ENCODE data around the gene LOXL1.

Gene LOXL1

DNA sequence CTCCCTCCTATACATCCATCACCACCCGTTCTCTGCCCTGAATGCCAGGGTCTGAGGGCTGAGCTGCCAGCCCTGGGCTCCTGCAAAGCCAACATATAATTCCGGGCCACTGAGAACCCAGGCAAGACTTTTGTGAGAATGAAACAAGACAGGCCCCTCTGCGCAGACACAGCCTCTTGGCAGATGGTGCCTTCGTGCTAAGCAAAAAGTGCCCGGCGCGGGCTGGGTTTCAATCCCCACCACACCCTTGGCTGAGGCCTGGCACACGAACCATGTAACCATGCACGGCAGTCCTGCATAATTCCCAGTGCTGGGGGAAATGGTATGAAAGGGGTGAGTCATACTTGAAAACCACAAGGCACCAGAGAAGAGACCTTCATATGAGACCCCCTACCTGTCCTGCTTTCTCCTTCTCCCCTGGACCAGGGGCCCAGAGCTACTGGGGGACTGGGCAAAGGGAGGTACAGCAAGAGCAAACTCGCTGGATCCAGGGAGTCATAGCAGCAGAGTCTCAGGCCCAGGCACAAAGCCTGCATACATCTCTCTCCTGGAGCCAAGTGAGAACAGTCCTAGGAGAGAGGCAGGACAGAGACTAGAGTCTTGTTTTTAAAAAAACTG, 26.1 kb upstream of the LOXL1 start:
- DNase-seq: no peak

DNA sequence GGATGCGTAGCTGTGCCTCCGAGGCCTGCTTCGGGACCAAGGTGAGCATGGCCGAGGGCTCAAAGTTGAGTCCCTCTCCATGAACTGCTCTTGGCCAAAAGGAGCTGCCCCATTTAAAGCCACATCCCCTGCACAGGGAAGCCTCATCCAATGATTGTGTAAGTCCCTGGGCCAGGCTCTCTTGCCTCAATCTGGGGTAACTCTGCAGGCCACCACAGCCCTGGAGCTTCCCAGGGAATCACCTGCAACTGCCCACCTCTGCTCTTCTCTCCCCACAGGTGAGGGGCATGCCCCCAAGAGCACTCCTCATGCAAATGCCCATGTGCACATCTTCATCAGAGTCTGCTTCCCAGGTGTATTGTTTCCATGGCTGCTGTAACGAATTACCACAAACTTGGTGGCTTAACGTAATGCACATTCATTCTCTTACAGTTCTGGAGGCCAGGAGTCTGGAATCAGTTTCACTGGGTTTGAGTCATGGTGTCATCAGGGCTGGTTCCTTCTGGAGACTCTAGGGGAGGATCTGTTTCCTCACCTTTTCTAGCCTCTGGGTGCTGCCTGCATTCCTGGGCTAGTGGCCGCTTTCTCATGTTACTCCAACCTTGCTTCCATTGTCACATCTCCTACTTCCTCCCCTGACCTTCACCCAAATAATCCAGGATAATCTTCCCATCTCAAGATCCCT, 25.0 kb upstream of the LOXL1 start:
- DNase-seq: no peak

DNA sequence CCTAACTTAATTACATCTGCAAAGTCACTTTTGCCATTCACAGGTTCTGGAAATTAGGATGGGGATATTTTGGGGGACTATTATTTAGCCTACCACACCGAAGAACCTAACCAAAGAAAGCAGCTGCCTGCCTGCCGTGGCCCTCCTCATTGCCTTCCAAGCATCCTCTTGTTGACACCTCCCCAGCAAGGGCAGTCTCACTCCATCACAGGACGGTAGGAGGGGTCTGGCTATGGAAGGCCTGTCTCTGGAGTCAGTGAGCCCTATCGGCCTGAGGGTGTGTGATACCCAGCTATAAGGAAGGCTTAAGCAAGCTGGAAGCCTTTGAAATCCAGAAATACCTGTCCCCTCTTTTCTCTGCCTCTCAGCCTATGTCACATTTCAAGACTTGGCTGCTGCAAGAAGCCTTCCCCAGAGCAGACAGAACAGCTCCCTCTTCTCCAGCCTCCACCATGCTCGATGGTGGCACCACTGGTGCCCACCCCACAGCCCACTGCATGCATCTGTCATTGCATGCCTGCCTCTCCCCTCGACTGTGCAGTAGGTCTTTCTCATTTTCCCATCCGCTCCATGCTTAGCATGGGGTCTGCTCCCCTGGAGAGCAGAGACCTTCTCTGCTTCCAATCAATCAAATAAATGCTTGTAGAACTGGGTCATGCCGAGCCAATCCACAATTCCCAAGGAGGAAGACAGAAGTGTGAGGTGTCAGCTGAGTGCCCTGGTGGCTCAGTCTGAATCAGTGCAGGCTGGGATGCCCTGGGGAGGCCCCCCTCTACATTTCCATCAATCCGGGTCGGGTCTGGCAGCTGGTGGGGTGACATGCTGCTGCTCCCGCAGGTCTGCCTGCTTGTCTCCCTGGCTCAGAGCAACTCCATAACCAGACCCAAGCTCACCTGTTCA, 23.9 kb upstream of the LOXL1 start:
- no peak for DNase-seq

DNA sequence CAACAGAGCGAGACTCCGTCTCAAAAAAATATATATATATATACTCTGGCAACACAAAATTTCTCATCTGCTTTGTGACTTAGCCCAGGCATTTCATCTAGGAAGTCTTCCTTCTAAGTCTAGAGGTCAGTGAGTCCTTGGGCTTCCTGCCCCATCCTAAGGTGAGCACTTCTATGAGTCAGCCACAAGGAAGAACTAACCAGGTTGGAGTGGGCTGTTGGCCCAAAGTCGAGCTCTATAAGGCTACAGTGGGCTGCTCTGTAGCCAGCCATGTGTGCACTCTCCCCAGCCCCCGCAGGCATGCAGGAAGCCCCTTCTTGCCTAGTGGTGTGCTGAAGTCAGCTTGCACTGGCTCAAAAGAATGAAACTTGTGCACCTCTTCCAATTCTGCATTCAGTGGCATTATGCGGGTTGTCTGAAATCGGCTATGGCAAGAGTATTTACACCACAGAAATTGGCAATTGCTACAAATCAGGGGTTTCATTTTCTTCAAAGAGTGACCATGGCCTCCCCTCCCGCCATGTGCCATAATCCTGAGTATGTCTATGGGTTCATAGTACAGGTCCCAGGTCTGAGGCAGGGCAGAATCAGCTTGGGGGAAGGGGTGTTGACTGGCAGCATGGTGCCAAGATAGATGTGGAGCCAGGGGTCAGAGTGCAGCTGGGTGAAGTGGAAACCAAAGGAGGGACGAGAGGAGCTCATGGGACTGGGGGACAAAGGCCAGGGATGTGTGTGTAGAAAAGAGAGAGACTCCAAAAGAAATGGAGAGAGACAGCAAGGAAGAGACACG, 22.0 kb upstream of the LOXL1 start:
- no peak for DNase-seq

DNA sequence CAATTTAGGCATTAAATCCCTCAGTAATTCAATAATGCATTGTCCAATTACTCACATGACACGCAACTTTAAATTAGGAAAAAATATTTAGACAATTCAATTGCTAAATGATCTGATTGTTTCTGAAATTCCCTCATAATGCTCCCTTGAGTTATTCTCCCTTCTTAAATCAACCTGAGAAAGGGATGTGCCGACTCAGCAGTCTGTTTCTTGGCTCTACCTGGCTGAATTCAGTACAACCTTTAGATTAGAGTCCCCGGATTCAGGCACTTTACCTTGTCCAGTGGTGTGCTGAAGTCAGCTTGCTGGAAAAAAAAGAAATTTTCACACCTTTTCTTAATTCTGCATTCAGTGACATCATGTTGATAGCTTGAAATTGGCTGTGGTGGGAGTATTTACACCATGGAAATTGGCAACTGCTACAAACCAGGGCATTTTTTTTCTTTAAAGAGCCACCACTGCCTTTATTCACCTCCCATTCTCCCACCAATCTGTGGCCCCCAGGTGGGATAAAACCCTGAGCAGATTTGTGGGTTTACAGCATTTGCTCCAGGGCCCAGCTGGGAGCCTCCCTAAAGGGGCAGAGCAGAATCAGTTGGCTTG, 20.9 kb upstream of the LOXL1 start:
- no peak for DNase-seq

DNA sequence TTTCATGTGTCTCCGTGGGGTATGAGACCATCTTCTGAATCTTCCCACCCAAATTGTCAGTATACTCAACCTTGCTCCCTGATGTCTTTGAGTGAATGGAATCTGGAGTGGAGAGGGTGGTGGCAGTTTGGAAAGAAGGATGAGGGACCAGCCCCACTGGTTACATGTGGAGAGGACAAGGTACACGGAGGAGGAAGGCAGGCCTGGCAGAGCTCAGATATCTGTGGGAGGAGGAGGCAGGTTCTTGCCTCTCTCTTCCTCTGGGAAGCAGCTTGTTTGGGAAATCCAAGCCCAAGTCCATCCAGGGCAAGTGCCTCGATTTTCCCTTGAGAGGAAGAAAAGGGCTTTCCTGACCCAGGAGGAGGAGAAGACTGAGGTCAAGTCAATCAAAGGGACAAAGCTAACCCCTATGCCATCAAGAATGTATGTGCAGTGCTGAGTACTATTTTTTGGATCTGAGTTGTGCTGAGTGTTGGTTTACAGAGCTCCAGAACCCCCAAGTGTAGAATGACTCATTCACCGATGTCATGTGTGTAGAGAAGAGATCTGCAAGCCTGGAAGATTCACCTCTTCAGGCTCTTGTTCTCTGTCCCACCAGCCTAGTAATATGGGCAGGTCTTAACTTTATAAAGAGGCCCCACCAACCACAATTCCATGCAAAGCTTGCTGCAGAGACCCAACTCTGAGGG, 19.8 kb upstream of the LOXL1 start:
- no peak for DNase-seq

DNA sequence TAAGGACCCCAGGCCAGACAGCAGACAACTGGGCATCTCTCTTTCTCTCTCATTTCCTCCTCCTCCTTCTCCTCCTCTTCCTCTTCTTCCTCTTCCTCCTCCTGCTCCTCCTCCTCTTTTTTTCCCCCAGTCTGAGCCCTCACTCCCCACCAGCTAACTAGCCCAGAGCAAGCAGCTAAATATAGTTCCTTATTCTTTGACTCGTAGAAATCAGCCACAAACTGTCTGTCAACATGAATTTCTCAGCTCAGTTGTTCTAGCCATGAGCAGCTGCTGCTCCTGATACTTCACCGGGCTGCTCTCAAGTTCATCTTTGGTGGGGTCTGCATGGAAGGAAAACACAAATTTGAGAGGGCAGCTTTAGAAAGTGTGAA, 19.2 kb upstream of the LOXL1 start:
- no peak for DNase-seq

DNA sequence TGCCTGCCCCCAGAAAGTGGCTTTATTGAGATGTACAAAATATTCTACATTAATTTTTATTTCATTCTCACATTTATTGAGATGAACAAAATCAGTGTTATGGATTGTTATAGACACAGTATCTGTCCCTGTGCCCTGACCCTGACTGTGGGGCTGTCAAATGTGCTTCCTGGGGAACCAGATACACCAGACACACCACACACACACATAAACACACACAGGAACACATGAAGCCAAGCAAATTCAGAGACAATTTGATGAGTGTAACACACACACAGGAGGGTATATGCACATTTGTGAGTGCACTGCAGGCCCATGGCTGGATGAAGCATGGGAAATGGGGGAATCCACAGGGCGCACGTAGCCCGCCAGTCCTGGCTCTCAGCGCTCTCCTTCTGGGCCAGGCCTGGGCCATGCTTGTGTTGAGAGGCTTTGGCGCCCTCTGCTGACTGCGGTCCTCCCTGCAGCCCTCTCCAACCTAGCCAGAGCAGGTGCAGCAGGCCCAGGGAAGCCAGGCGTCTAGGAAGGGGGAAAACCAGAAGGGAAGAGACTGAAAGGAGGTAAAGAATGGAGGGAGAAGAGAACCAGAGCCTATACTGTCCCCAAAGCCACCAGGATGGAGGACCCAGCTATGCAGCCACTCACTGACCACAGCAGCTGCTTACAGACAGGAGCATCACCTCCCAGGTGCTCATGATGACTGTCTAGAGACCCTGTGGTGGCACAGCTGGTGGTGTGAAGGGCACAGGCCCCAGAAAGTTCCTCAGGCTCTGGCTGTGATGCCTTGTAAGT, 18.0 kb upstream of the LOXL1 start:
- peak; percentile 16 for DNase-seq

DNA sequence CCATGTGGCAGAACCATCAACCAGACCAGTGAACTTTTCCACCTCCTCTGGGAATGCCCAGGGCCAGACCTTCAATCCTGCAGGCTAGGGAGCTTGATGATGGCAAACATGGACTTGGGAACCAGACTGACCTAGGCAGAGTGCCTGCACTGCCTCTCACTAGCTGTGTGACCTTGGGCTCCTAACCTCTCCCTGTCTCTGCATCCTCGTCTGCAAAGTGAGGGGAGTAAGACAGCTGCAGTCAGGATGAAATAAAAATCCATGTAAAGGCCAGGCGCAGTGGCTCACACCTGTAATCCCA, 17.5 kb upstream of the LOXL1 start:
- DNase-seq: no peak

DNA sequence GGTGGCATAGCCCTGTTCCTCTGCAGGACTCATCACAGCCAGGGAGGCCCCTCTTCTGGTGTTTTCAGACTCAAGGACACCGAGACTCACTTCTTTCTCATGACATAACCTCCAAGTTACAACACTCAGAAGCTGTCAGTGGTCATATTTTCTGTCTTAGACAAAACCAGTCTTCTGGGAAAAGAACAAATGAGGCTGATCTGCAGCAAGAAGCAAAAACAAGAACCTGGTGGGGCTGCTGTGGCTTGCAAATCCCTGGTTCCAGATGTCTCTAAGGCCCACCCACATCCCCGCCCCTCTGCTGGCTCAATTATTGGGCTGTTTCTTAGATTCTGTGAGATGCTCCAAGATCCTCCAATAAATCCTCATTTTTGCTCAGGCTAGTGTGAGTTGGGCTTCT, 16.6 kb upstream of the LOXL1 start:
- no peak for DNase-seq

DNA sequence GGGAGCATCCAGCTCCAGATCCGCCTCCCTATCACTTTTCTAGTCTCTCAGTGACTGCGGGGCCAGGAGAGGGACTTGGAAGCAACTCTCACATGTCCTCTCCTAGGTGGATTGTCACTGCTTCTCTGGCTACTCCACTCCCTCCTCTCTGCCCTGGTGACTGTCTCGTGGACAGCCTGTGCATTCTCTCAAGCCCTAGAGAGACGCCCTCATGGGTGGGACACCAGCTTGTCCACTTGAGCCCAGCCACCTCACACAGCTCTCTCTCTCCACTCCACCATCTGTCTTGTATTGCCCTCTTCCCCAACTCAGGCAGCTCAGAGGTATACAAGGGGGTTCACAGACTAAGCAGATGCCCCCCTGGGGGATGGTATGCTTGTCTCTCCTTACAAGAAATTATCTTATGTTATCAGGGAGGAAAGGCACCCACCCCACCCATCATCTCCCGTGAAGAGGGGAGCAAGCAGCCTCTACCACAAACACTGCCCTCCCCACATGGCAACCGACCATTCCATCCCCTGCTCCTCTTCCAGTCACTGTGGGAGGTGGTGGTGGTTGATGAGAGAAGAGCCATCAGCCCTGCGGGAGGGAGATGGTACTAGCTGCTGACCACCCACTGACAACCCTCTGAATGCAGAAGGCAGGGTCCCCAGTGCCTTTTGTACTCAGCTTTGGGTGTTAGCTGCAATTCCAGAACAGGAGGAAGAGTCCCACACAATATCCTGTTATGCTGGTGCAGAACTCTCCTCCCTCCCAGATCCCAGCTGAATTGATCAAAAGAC, 15.5 kb upstream of the LOXL1 start:
- DNase-seq: no peak

DNA sequence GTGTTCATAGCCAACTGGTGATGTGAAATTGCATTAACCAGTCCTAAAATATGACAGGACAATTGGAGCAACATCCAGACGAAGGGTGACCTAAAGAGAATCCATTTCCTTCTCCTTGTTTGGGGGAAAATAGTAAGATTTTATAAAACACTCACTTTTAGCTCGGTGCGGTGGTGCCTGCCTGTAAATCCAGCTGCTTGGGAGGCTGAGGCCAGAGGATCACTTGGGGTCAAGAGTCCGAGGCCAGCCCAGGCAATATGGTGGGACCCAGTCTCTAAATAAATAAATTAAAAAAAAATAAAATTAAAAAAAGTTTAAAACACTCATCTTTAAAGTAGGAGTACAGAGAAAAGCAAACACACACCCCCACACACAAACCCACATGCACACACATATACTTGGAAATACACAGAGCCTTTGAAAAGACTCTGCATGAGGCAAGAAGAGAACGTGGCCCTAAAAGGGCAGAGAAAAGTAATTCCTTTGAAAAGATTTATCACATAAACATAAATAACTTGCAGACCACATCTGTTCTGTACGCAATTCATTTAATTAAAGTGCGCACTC, 14.1 kb upstream of the LOXL1 start:
- no peak for DNase-seq

DNA sequence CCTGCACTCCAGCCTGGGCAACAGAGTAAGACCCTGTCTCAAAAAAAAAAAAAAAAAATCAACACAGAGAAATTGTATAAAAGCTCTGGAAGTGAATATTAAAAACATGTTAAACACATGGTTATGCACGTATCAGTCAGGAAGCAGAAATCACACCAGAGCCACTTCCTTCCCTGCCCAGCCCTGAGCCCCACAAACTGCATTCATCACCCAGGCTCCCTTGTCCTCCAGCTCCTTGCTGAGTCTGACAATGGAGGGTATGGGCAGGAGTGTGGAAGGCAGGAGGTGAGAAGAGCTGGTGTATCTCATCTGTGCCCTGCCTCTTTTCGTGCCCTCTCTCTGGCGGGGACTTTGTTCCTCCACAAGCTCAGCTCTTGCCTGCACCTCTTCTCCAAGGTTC, 12.1 kb upstream of the LOXL1 start:
- no peak for DNase-seq

DNA sequence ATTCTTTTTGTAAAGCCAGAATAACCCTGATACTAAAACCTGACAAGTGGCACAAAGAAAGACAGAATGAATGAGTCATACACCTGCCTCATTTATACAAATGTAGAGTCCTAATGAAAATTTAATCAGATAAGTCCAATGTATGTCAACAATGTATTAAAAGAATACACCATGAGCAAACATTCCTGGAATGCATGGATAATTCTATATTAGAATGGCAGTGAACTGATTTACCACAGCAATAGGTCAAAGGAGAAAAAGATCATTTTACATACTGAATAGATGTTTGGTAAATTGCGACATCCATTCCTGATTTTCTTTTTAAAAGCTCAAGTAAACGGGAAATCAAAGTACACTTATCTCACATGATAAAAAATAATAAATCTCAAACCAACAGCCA, 11.2 kb upstream of the LOXL1 start:
- DNase-seq: no peak

DNA sequence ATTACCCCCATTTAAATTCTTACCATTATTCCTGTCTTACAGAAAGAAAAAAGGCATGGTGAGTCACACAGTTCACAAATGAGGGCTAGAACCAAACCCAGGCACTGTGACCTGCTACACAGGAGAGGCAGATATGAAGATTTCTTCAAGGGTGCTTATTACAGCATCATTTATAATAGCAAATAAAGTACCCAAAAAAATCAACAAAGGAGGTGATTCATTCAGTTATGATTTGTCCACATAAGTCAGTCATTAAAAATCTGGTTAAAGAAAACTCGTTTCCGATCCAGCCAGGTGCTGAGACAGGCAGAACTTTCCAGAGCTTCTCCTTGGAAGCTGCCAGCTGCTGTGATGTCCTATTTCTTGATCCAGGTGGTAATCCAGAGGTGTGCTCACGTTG, 7.5 kb upstream of the LOXL1 start:
- DNase-seq: no peak

DNA sequence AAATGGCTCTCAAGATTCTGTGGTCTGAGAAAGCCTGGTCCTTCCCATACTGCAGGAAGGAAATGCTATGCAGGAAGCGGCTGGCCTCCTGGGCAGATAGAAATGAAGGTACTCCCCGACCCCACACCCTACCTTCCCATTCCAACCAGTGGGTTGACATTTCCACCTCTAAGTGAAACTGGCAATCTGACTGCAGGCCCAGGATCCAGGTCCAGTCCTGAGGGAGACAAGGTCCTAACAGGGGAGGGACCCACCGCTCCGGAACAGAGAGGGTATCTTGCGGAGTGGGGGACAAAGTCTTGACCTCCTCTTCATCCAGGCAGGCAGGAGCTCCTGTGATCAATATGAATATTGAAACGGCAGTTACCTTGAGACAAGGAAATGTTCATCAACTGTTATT, 6.6 kb upstream of the LOXL1 start:
- no peak for DNase-seq

DNA sequence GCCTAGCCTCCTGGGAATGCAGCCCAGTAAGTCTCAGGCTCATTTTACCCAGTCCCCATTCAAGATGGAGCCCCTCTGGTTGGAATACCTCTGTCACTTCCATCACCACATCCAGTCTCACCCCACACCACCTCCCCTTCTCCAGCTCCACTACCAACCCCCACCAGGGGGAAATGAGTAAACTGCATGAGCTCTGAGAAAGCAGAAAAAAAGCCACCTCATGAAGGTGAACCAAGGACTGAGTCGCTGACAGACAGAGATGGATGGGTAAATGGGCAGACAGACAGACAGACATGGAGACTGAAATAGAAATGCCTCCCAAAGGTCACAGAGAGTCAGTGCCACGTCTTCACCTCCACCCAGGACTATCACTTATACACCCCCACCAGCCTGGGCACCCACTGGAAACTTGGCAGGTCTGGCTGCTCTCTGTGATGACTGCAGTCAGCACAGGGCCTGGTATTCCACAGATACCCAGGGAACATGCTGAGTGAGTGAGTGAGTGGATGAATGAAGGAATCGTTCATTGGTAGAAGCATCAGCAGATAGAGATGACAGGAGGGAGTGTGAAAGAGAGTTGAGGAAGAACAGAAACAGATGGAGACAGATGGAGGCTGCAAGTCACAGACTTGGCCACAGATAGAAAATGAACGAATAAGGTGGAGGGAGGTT, 4.9 kb upstream of the LOXL1 start:
- no peak for DNase-seq

DNA sequence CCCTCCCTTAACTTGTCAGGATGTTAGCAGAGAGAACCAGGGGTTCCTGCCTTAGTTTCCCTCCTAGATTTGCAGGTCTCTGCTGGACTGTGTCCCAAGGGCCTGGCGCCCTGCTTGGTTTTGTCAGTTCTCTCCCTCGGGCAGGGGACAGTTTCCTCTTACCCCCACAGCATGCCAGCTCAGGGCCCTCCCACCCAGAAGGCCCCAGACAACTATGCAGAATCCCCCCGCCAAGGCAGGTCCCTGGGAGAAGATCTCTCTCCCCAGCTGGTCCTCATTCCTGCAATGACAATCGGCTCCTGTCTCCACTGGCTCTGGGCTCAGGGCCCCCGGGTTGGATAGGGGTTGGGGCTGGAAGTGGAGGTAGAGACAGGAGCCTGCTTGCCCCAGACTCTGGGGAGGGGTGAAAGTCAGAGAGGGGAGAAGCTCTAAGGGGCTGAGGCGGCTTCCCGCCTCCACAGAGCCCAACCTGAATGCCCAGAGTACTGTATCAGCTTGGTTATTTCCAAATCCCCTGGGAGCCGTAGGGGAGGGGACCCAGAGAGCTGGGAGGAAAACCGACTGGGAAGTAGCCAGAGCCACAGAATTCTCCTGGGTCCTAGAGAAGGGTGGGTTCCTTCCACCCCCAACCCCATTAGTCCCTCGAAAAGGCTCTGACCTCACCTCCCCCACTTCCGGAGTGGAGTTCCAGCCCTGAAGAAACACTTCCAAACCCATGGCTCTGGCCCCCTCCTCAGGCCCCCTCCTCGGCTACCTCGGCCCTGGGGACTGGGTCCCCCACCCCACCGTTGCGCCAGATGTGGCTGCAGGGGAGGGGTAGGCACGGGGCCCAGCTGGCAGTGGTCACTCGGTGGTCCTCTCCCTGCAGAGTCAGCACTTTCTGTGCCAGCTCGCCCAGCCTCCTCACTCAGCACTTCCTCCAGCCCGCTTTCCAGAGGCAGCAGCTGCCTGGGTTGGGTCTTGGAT, 3.8 kb upstream of the LOXL1 start:
- DNase-seq: no peak

DNA sequence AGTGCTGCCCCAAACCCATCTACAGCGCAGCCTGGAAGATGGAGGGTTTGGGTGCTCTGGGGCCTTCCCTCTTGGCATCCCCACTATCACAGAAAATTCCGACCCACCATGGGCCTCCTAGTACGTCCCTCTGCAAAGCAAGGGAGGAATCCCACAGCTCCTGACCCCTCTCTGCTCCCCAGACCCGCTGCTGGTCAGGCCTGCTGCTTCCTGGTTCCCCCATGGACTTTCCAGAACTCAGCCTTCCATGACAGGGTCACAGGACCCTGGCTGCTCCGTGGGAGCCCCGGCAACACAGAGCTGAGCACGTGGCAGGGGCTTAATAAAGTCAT, 3.1 kb upstream of the LOXL1 start:
- no peak for DNase-seq

Data from NCI-H2029 (cell line).